WTC11 (cell line): ENCODE results near the gene WNT3A. TPM values are rescaled to one million over a fixed set of nuclear protein-coding genes. Genes with fewer than 3 reads are reported as not detected.

ENCODE experiments used
- ATAC-seq: fragments of 200-7000 bp; cut with Tn5 transposase; 2 replicates; pipeline ENCODE4 v1.10.0; 2021; ENCODE audit warnings: mild to moderate bottlenecking, moderate library complexity
- CTCF ChIA-PET: fragments of 300-600 bp; sonication (Branson Sonifier 250); formaldehyde crosslinking; loops from one replicate; lab custom pipeline; 2021; ENCODE audit warnings: antibody characterized with exemption; lab: Charles Lee
- POLR2A ChIA-PET: fragments of 350-600 bp; sonication (Branson Sonifier 250); formaldehyde crosslinking; loops from one replicate; lab custom pipeline; 2021; ENCODE audit warnings: antibody characterized with exemption; lab: Charles Lee
- DNase-seq: peaks from one replicate; pipeline ENCODE4 v3.0.0; 2021; ENCODE audit warnings: low spot score
- H3K27ac Mint-ChIP-seq: 2 replicates; pipeline ENCODE4 v1.8.0; 2021; ENCODE audit warnings: mixed read lengths
- H3K27me3 Mint-ChIP-seq: 2 replicates; pipeline ENCODE4 v1.8.0; 2021; ENCODE audit warnings: low read depth, mild to moderate bottlenecking, moderate library complexity, mixed read lengths
- H3K36me3 Mint-ChIP-seq: 2 replicates; pipeline ENCODE4 v1.8.0; 2021; ENCODE audit warnings: mixed read lengths
- H3K4me1 Mint-ChIP-seq: 2 replicates; pipeline ENCODE4 v1.8.0; 2022; ENCODE audit warnings: mixed read lengths
- H3K4me3 Mint-ChIP-seq: 2 replicates; pipeline ENCODE4 v1.8.0; 2021; ENCODE audit warnings: mild to moderate bottlenecking, moderate library complexity, mixed read lengths
- H3K9me3 Mint-ChIP-seq: 2 replicates; pipeline ENCODE4 v1.8.0; 2021; ENCODE audit warnings: mixed read lengths
- CTCF ChIP-seq: fragments of 200-600 bp; IDR thresholded peaks from 2 replicates; pipeline ENCODE4 v1.8.0; 2022; ENCODE audit warnings: antibody characterized with exemption
- E2F1 ChIP-seq: sonication (generic); formaldehyde crosslinking; IDR thresholded peaks from 2 replicates; pipeline ENCODE4 v1.8.0; 2022; ENCODE audit warnings: mild to moderate bottlenecking, missing genetic modification reagents
- FOXK1 ChIP-seq: sonication (generic); formaldehyde crosslinking; IDR thresholded peaks from 2 replicates; pipeline ENCODE4 v1.8.0; 2022; ENCODE audit warnings: mild to moderate bottlenecking, moderate library complexity, missing genetic modification reagents
- FOXP1 ChIP-seq: sonication (generic); formaldehyde crosslinking; IDR thresholded peaks from 2 replicates; pipeline ENCODE4 v1.8.0; 2022; ENCODE audit warnings: missing genetic modification reagents, mild to moderate bottlenecking, moderate library complexity, borderline replicate concordance
- GABPB1 ChIP-seq: sonication (generic); formaldehyde crosslinking; IDR thresholded peaks from 2 replicates; pipeline ENCODE4 v1.8.1; 2023; ENCODE audit warnings: mild to moderate bottlenecking, missing genetic modification reagents
- GRHL2 ChIP-seq: fragments of 250-450 bp; sonication (Bioruptor Pico); IDR thresholded peaks from 2 replicates; pipeline ENCODE4 v1.8.0; 2022; ENCODE audit warnings: mild to moderate bottlenecking, moderate library complexity; ENCODE audit not compliant: insufficient replicate concordance, severe bottlenecking
- MAX ChIP-seq: sonication (generic); formaldehyde crosslinking; IDR thresholded peaks from 2 replicates; pipeline ENCODE4 v1.8.0; 2022; ENCODE audit warnings: mild to moderate bottlenecking, missing genetic modification reagents
- NFATC4 ChIP-seq: fragments of 250-450 bp; sonication (Bioruptor Pico); IDR thresholded peaks from 2 replicates; pipeline ENCODE4 v1.9.0; 2021; ENCODE audit warnings: mild to moderate bottlenecking
- NFYB ChIP-seq: sonication (generic); formaldehyde crosslinking; conservative IDR thresholded peaks from 2 replicates; pipeline ENCODE4 v1.8.0; 2022; ENCODE audit warnings: low read depth, missing genetic modification reagents
- PRDM15 ChIP-seq: sonication (generic); formaldehyde crosslinking; IDR thresholded peaks from 2 replicates; pipeline ENCODE4 v1.8.0; 2022; ENCODE audit warnings: missing genetic modification reagents
- SOX15 ChIP-seq: fragments of 250-450 bp; sonication (Bioruptor Pico); IDR thresholded peaks from 2 replicates; pipeline ENCODE4 v1.9.0; 2021; ENCODE audit warnings: mild to moderate bottlenecking
- TCF7 ChIP-seq: sonication (generic); formaldehyde crosslinking; IDR thresholded peaks from 2 replicates; pipeline ENCODE4 v1.8.0; 2022; ENCODE audit warnings: mild to moderate bottlenecking, low read depth, missing genetic modification reagents, moderate library complexity
- TEAD4 ChIP-seq: sonication (generic); formaldehyde crosslinking; IDR thresholded peaks from 2 replicates; pipeline ENCODE4 v1.8.0; 2022; ENCODE audit warnings: mild to moderate bottlenecking, missing genetic modification reagents
- ZBTB21 ChIP-seq: sonication (generic); formaldehyde crosslinking; IDR thresholded peaks from 2 replicates; pipeline ENCODE4 v1.8.1; 2023; ENCODE audit warnings: mild to moderate bottlenecking, missing genetic modification reagents, borderline replicate concordance
- ZNF219 ChIP-seq: sonication (generic); formaldehyde crosslinking; IDR thresholded peaks from 2 replicates; pipeline ENCODE4 v1.8.0; 2023; ENCODE audit warnings: missing genetic modification reagents, mild to moderate bottlenecking, borderline replicate concordance
- ZNF232 ChIP-seq: sonication (generic); formaldehyde crosslinking; IDR thresholded peaks from 2 replicates; pipeline ENCODE4 v1.8.0; 2022; ENCODE audit warnings: mild to moderate bottlenecking, missing genetic modification reagents
- ZNF263 ChIP-seq: sonication (generic); formaldehyde crosslinking; IDR thresholded peaks from 2 replicates; pipeline ENCODE4 v1.8.1; 2022; ENCODE audit warnings: low read depth, mild to moderate bottlenecking, moderate library complexity, missing genetic modification reagents
- ZNF423 ChIP-seq: fragments of 250-450 bp; sonication (Bioruptor Pico); IDR thresholded peaks from 2 replicates; pipeline ENCODE4 v2.1.2; 2022; ENCODE audit warnings: mild to moderate bottlenecking, moderate library complexity
- total RNA-seq: library from RNA; stranded (reverse); gene quantifications from 3 replicates; pipeline ENCODE4 v1.2.3, GENCODE V29; 2021

WNT3A gene
- total RNA-seq, 1 experiment from 2014 or later: 0.17 TPM

- CTCF ChIA-PET: interaction anchor here (0.5 to 1.8 kb wide), 57 partner anchors 8 to 1668 kb away, joined by 3 to 36 read pairs (median 4); partner anchors contain the start of genes ARF1 and IBA57
- Mint-ChIP-seq H3K27ac (no peak overlapping the region), H3K36me3 (0 out of 2 replicates have a peak, but pooled peaks cover 3% of the 10 kb centered on the region), H3K4me3 (no peak overlapping the region), H3K4me1 (peaks cover 5% of the 10 kb centered on the region; the same call in 1 of the 2 replicates), H3K9me3 (peaks cover 28% of the 10 kb centered on the region), H3K27me3 (peaks cover 96% of the 10 kb centered on the region)
- POLR2A ChIA-PET: interaction anchor here (0.6 to 1.3 kb wide), 4 partner anchors 74 to 608 kb away, joined by 3 to 4 read pairs (median 3); no protein-coding TSS in a partner anchor
- ATAC-seq: peak; percentile 93
- TF ChIP-seq SOX15 (CRISPR knock-in tag) (no peak), CTCF (peak; percentile 74), FOXP1 (CRISPR knock-in tag) (0 out of 2 replicates have a peak, but pooled peaks have one; percentile 6)
- DNase-seq: peak; percentile 88
Measured at GRCh38 chr1:227999056-227999930, 7.5 kb upstream of the WNT3A start.

GRCh38 chr1:228000416-228000815 lies 6.4 kb upstream of the WNT3A start:
- Mint-ChIP-seq H3K36me3 (0 out of 2 replicates have a peak, but pooled peaks cover 3% of the 10 kb centered on the region), H3K4me3 (no peak overlapping the region), H3K9me3 (peaks cover 28% of the 10 kb centered on the region), H3K4me1 (peaks cover 15% of the 10 kb centered on the region), H3K27ac (no peak overlapping the region), H3K27me3 (peaks cover 96% of the 10 kb centered on the region)
- DNase-seq: no peak
- POLR2A ChIA-PET: no interaction called here
- no peak for TF ChIP-seq TEAD4 (CRISPR knock-in tag)
- no peak for TF ChIP-seq PRDM15
- TF ChIP-seq ZBTB21 (CRISPR knock-in tag): no peak
- TF ChIP-seq E2F1 (CRISPR knock-in tag): no peak
- no peak for TF ChIP-seq NFATC4 (CRISPR knock-in tag)
- no peak for TF ChIP-seq FOXK1 (CRISPR knock-in tag)
- TF ChIP-seq SOX15 (CRISPR knock-in tag): no peak
- TF ChIP-seq TCF7: no peak
- no peak for TF ChIP-seq ZNF263 (CRISPR knock-in tag)
- no peak for TF ChIP-seq GRHL2 (CRISPR knock-in tag)
- TF ChIP-seq MAX (CRISPR knock-in tag): no peak
- no peak for TF ChIP-seq ZNF232 (CRISPR knock-in tag)
- TF ChIP-seq ZNF219: no peak
- TF ChIP-seq ZNF423: no peak
- no peak for TF ChIP-seq NFYB (CRISPR knock-in tag)
- no peak for TF ChIP-seq GABPB1 (CRISPR knock-in tag)
- CTCF ChIA-PET: interaction anchor here (1.8 kb wide), 1 partner anchor 47 kb away, joined by 7 read pairs; no protein-coding TSS in a partner anchor
- no peak for ATAC-seq
